HG02798 (cell line): ENCODE measurements around the gene FETUB.

Experiments used
- ATAC-seq: cut with Tn5 transposase; IDR thresholded peaks from one replicate; pipeline ENCODE4 v1.9.1; 2021; ENCODE audit warnings: mild to moderate bottlenecking; ENCODE audit not compliant: unreplicated experiment, poor library complexity

The FETUB gene

DNA sequence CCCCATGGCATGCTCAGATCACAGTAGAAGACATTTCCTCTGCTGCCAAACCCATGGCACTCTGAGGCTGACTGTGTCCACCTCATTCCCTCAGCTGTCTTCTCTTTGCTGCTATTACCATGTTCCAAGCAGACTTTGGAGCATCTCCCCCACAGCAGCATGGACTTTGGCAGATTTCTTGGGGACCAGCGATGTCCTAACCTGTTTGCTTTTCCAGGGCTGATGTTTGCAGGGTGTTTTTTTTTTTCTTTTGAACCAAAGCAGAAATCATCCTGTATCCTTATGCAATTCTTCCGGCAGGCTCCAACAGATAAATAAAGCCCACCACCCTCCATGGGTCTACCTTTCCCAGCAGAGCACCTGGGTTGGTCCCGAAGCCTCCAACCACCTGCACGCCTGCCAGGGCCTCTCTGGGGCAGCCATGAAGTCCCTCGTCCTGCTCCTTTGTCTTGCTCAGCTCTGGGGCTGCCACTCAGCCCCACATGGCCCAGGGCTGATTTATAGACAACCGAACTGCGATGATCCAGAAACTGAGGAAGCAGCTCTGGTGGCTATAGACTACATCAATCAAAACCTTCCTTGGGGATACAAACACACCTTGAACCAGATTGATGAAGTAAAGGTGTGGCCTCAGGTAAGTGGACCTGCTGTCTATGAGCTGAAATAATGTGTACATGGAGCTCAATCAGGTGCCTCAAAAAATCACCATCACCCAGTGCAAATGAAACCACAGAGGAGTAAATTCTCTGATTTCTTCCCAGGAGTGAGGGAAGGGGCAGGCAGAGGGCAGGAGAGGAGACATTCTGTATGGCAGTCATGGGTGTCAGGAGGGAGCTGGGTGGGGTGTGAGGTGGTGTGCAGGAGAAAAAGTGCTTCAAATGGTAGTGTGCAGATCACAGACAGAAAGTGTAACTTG, 27.2 kb upstream of the FETUB start, which contains the start of gene AHSG:
Gene AHSG (plus strand): TSS at position 340 of the 916 bp plus-strand sequence. CDS start 82 bp downstream, at position 422.
- ATAC-seq: no peak

DNA sequence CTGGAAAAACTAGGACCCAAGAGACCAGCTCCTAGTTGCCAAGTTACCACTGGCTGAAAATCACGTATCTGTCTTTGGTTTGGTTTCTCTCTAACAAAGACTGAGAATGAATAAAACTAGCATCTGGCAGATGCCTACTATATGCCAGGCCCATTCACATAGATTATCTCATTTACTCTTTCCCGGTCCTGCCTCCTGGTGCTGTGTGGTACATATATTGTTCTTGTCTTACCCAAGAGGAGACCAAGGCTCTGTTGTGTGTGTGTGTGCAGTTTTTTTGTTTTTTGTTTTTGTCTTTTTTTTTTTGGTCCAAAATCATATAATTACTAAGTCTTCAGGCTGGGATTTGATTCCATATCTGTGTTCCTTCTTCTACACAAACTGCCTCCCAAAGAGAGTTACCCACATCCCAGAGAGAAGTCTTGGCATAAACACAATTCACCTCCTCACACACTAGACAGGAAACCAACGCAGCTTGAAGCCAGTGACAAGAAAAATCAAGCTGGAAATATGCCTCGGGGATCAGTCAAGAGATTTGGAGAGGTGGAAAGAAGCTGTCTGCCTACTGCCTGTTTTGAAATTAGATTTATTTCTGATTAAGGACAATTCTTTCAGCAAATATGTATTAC, 26.4 kb upstream of the FETUB start:
- ATAC-seq: no peak

DNA sequence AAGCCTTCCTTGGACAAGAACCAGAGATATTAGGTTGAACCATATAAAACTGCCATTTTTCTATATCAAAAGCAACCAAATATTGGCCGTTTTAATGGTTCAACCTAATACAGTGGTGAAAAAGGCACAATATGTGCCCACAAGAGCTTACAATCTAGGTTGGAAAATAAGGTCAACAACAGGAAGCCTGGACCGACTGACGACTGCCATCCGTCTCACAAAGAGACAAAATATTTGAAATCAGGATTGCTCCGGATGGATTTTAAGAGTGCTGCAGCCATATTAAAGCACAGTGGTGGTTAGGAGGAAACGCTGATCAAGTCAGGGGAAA, 26.0 kb upstream of the FETUB start:
- no peak for ATAC-seq

DNA sequence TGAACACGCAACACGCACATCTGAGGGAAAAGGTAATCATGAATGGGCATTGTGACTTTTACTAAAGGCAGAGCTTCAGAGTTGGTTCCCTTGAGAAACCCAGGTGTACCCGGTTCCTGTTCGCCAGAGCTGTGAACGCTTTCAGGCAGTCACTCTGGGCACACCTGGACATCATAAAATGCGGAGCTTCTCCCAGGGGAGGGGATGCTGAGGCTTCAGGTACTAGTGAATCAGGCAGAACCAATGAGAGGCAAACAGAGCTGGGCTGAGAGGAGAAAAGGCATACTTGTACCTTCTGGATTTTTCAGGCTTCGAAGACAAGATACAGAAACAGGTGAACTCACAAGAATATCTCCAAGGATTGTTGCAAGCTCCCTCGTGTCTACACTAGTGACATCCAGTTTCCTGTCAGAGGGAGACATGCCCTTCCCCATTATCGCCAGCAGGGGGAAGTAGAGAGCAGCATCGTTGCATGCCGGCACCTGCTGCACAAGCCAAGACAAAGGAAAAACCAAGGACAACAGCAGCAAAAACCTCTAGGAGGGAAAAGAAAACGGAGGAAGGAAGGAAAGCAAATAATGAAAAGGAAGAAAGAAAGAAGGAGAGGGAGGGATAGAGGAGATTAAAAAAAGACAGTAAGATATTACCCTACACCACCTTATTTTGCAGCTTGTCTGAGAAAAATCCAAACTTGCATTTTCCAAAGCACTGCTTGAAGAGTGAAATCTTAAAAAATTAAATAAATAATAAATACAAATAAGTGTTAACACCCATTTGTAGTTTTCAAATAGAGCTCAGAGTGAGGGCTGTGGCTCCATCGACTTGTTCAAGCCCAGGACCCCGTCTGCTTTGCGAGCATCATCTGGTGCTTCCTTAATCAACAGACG, 25.4 kb upstream of the FETUB start:
- ATAC-seq: peak; percentile 55

DNA sequence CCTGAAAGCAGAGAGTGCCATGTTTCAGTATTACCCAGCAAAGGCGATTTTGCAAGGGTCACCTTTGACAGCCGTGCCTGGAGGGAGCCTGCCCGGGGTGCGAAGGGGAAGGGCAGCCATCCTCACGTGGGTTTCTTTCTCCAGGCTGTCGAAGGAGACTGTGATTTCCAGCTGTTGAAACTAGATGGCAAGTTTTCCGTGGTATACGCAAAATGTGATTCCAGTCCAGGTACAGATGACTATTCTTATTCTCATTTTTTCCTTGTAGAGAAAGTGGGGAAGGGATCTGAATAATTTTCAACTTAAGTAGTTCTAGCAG, 23.9 kb upstream of the FETUB start:
- ATAC-seq: no peak

DNA sequence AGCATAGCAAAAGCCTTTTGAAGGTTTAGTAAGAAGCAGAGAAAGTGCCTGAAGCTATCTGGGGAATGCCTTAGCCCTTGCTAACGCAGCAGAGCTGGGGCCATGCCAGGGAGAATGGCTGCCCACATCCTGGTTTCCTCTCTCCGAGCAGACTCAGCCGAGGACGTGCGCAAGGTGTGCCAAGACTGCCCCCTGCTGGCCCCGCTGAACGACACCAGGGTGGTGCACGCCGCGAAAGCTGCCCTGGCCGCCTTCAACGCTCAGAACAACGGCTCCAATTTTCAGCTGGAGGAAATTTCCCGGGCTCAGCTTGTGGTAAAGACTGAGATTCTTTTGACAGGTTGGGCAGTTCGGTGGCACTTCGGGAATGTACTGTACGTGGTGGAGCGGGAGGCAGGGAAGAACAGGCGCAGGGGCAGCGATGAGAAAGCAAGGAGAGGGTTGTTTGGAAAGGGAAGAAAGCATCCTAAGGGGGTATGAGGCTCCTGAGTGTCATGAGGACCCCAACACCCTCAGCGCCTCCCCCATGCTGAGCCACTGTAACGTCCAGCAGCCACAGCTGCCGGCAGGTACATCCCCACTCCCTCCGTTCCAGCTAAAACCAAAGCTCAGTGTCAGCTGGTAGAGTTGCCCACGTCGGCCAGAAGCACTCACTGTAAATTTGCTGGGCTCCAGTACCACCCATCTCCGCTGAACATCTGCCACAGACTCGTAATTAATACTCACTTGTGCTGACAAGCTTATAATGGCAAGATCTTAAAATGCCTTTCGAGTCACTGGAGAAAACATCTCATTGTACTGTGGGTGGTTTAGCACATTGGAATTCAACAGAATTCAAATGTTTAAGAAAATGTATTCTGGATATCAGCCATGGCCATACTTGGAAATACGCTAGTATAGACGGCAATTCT, 22.9 kb upstream of the FETUB start:
- ATAC-seq: peak; percentile 90

DNA sequence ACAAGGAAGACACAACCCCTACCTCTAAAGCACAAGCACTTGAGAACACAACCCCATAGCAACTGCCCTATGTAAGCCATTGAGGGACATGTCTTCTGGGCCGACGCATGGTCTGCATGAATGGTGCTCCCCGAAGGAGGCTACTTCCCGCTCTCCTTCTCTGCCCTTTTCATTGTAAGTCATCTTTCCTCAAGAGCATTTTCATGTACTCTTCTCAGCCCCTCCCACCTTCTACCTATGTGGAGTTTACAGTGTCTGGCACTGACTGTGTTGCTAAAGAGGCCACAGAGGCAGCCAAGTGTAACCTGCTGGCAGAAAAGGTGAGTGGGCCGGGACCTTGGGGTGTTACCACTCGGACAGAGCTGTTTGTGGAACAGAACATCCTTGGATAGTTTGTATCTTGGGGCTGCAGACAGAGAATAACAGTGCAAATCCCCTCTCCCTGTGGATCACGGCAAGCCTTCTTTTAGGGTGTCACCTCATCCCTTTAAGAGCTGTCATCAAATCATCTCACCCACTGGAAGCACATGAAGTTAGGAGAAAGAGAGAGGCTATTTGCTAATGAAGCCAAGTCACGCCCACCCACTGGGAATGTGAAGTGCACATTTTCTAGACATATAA, 21.8 kb upstream of the FETUB start:
- no peak for ATAC-seq

DNA sequence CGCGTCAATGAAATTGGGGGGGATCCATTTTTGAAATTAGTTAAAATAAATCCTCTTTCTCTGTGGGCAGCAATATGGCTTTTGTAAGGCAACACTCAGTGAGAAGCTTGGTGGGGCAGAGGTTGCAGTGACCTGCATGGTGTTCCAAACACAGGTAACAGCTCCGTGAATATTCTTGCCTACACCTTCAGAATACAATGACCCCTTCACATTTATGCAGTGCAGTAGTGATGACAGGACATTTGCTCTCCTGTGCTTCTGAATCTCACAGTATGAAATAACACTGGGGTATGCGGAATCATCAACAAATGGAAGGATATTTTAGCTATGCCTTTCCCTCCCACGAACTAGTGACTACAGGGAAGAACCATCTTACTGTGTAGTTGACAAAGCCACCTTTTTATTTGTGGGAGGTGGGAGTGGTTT, 20.4 kb upstream of the FETUB start:
- ATAC-seq: no peak

DNA sequence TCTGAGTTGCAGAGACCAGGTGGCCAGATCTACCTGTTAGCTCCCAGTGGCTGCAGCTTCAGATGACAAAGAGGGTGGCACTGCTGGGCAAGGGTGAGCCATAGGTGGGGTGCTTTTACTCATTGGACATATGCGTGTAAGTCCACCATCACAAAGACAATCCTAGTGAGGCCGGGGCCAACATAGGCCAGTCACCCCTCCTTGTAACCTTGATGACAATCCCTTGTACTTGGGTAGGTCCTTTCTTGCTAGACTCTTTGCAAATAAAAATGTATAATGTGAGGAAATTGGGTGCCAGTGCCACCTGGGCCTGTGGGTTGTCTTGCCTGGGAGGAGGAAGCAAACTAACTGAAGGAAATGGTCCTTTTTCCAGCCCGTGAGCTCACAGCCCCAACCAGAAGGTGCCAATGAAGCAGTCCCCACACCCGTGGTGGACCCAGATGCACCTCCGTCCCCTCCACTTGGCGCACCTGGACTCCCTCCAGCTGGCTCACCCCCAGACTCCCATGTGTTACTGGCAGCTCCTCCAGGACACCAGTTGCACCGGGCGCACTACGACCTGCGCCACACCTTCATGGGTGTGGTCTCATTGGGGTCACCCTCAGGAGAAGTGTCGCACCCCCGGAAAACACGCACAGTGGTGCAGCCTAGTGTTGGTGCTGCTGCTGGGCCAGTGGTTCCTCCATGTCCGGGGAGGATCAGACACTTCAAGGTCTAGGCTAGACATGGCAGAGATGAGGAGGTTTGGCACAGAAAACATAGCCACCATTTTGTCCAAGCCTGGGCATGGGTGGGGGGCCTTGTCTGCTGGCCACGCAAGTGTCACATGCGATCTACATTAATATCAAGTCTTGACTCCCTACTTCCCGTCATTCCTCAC, 19.7 kb upstream of the FETUB start:
- no peak for ATAC-seq

- ATAC-seq: no peak
These were observed 18.1 kb upstream of the FETUB start for GRCh38 chr3:186621894-186622650.

- no peak for ATAC-seq
These were observed 17.4 kb upstream of the FETUB start for GRCh38 chr3:186622651-186623310.

GRCh38 chr3:186624598-186624997, 15.6 kb upstream of the FETUB start:
- ATAC-seq: no peak

GRCh38 chr3:186625600-186626042, 14.6 kb upstream of the FETUB start:
- no peak for ATAC-seq

- ATAC-seq: no peak
These were observed 13.8 kb upstream of the FETUB start for GRCh38 chr3:186626254-186626847.

DNA sequence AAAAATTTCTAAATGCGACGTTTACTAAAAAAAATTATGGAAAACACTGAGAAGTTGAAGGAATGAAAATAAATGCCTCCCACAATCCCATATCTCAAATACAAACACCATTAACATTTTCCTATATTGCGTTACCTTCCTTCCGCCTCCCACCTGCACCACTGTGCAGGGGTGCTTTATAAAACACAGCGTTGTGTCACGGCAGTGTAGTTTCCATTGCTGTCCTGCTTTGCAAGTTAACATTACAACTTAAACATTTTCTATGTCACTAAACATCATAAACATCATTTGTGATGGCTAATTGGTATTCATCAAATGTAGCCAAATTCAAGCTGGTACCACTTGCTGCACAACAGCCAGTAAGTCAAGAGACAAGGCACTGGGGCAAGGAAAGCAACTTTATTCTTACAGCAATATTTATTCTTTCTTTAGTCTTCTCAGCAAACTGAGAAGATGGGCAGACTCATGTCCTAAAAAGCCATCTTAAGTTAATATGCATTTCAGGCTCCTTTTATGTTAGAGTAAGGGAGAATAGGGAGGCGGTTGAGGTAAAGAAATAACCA, 12.3 kb upstream of the FETUB start:
- no peak for ATAC-seq

GRCh38 chr3:186628756-186629155, 11.4 kb upstream of the FETUB start:
- ATAC-seq: no peak
